Chondrocyte (in vitro differentiated cells): ENCODE measurements around the gene RAPGEF6. TPM values are rescaled to one million over a fixed set of nuclear protein-coding genes. Genes with fewer than 3 reads are reported as not detected.

ENCODE experiments used
- DNase-seq: peaks from one replicate; pipeline ENCODE4 v3.0.0; 2021; ENCODE audit warnings: mixed read lengths, low spot score
- H3K27ac Mint-ChIP-seq: one replicate; pipeline ENCODE4 v1.8.0; 2021; ENCODE audit warnings: mild to moderate bottlenecking, moderate library complexity, mixed read lengths; ENCODE audit not compliant: unreplicated experiment
- H3K27me3 Mint-ChIP-seq: 2 replicates; pipeline ENCODE4 v1.8.0; 2021; ENCODE audit warnings: low read depth, mixed read lengths
- H3K36me3 Mint-ChIP-seq: 2 replicates; pipeline ENCODE4 v1.8.0; 2021; ENCODE audit warnings: low read depth, mixed read lengths
- H3K4me1 Mint-ChIP-seq: 2 replicates; pipeline ENCODE4 v1.8.0; 2021; ENCODE audit warnings: low read depth, mild to moderate bottlenecking, mixed read lengths
- H3K4me3 Mint-ChIP-seq: one replicate; pipeline ENCODE4 v1.8.0; 2021; ENCODE audit warnings: mild to moderate bottlenecking, moderate library complexity, mixed read lengths; ENCODE audit not compliant: unreplicated experiment
- H3K9me3 Mint-ChIP-seq: 2 replicates; pipeline ENCODE4 v1.8.0; 2021; ENCODE audit warnings: low read depth, mixed read lengths
- CTCF ChIP-seq: fragments of 200-600 bp; sonication (generic); IDR thresholded peaks from 2 replicates; pipeline ENCODE4 v1.5.0; 2021; ENCODE audit warnings: antibody characterized with exemption, mild to moderate bottlenecking, moderate library complexity
- total RNA-seq: library from RNA; stranded (reverse); gene quantifications from 3 replicates; pipeline ENCODE4 v1.2.1, GENCODE V29; 2021

RAPGEF6 gene
- total RNA-seq, 1 donor from 2014 or later = 13.6 TPM

- TF ChIP-seq CTCF = no peak
- peaks cover 6% of the 10 kb centered on the region for H3K36me3 Mint-ChIP-seq
- peaks cover 4% of the 10 kb centered on the region for H3K4me1 Mint-ChIP-seq
- H3K9me3 Mint-ChIP-seq = peaks cover 9% of the 10 kb centered on the region
- no peaks in the 10 kb centered on the region for H3K27me3 Mint-ChIP-seq
- no peak overlapping the region for H3K4me3 Mint-ChIP-seq
- no peak for DNase-seq
- H3K27ac Mint-ChIP-seq = no peak overlapping the region
Measured at GRCh38 chr5:131570757-131571156, 64.3 kb downstream of the RAPGEF6 start.

GRCh38 chr5:131564229-131564652 is 70.8 kb downstream of the RAPGEF6 start:
- no peak overlapping the region for H3K4me3 Mint-ChIP-seq
- peaks cover 8% of the 10 kb centered on the region for H3K36me3 Mint-ChIP-seq
- peaks cover 4% of the 10 kb centered on the region for H3K9me3 Mint-ChIP-seq
- no peak overlapping the region for H3K27ac Mint-ChIP-seq
- no peak for TF ChIP-seq CTCF
- H3K4me1 Mint-ChIP-seq = no peaks in the 10 kb centered on the region
- H3K27me3 Mint-ChIP-seq = no peaks in the 10 kb centered on the region
- DNase-seq = no peak

GRCh38 chr5:131563434-131564228 is 71.4 kb downstream of the RAPGEF6 start:
- Mint-ChIP-seq H3K4me3 (no peak overlapping the region), H3K4me1 (no peaks in the 10 kb centered on the region), H3K9me3 (peaks cover 4% of the 10 kb centered on the region), H3K27me3 (no peaks in the 10 kb centered on the region), H3K36me3 (peaks cover 8% of the 10 kb centered on the region), H3K27ac (no peak overlapping the region)
- peak; percentile 17 for TF ChIP-seq CTCF
- no peak for DNase-seq

GRCh38 chr5:131550606-131551005 is 84.4 kb downstream of the RAPGEF6 start:
- Mint-ChIP-seq H3K27ac (no peak overlapping the region), H3K36me3 (peaks cover 8% of the 10 kb centered on the region), H3K9me3 (no peaks in the 10 kb centered on the region), H3K4me3 (no peak overlapping the region), H3K27me3 (no peaks in the 10 kb centered on the region), H3K4me1 (peaks cover 25% of the 10 kb centered on the region)
- DNase-seq = no peak
- TF ChIP-seq CTCF = no peak

GRCh38 chr5:131548176-131548575 is 86.9 kb downstream of the RAPGEF6 start:
- TF ChIP-seq CTCF = no peak
- Mint-ChIP-seq H3K4me3 (no peak overlapping the region), H3K4me1 (peaks cover 30% of the 10 kb centered on the region), H3K27me3 (no peaks in the 10 kb centered on the region), H3K36me3 (peaks cover 4% of the 10 kb centered on the region), H3K27ac (peak overlapping the region; percentile 24), H3K9me3 (no peaks in the 10 kb centered on the region)
- no peak for DNase-seq
